ENCODE measurements around the gene ZNF442. TPM values are rescaled to one million over a fixed set of nuclear protein-coding genes. Genes with fewer than 3 reads are reported as not detected.

Gene ZNF442
- total RNA-seq = 0.81 and 1.8 TPM in 2 replicates

GRCh38 chr19:12365236-12366162 is at the start of gene ZNF442:
Gene ZNF442, minus strand, starts transcription at chr19:12365683. Its CDS starts 2,052 bp downstream, at chr19:12363631.

DNA sequence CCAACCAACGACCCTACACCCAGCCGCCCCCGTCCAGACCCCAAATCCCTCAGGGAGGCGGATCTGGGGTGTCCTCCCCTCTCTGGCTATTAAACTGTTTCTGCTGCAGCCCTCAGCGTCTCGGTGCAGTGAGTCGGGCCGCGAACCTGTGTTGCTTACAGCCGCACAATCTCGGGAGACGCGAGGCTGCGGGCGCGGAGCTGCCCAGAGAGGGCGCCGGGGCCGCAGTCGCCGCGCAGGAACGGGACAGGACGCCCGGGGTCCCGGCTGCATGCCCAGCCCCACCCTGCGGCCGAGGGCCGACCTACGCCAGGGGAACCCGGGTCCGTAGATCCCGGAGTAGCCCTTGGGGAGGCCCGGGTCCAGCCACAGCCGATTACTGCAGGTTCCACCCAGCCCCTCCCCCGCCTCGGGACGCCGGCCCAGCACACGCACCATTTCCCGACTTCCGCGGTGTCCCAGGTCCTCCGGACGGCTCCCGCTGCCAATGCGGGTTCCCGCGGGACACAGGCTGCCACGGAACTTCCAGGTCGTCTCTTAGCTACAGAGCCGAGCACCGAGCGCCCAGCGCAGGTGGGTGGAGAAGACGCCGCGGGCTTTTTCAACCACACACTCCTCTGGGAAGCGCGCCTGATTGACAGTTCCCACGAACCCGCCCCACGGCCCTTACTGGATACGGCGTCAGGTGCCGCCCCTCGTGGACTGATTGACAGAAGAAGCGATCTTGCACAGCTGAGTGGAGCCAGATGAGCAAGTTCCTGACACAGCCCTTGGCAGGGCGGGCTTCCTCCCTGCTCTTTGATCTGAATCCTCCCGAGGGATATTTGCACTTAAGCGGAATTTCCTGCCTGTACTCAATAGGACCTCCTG is 35.4 kb upstream of the ZNF442 start, which contains the start of gene ZNF799:
TSS of gene ZNF799 (minus strand) at position 639 of the 870 bp plus-strand sequence. CDS start at position 438, 201 bp downstream.

DNA sequence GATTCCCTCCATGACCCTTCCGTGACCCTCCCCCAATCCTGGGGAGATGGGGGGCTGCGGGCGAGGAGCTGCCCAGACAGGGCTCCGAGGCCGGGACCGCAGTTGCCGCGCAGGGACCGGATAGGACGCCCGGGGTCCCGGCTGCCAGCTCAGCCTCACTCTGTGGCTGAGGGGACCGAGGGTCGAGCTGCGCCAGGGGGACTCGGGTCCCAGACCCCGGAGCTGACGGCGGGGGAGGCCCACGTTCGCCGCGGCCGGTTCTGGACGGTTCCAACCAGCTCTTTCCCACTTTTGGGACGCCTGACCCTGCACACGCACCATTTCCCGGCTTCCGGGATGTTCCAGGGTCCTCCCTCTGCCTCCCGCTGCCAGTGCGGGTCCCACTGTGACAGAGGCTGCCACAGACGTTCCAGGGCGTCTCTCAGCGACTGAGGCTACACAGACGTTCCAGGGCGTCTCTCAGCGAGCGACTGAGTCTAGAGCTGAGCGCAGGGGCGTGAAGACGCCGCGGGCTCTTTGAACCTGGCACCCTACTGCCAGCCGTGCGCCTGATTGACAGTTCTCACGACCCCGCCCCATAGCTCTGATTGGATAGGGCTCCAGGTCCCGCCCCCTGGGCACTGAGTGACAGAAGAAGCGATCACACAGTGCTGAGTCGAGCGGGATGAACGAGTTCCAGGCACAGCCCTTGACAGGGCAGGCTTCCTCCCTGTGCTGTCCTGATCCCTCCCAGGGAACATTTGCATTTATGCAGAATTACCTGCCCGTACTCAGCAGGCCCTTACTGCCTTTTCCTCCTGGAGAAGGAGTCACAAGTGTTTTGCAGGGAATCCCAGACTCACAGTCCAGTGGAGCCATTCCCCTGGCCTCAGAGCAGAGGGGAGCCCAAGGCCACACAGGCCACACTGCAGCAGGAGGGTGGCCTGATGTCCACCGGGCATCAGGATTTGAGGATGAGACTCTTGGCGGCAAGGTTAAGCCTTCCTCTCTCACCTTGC is 32.0 kb downstream of the ZNF442 start, which contains the start of gene ZNF563:
TSS of gene ZNF563 (minus strand) at position 472 of the 998 bp plus-strand sequence. CDS start at position 321, 151 bp downstream.

Other genes with a start within 250 kb of the ZNF442 start
- gene ZNF20, start 225.3 kb downstream of the ZNF442 start, total RNA-seq = 2.4 and 3.5 TPM in 2 replicates
- gene ZNF625, start 208.9 kb downstream of the ZNF442 start, total RNA-seq = 10.4 and 10.5 TPM in 2 replicates
- 5.1 and 8.8 TPM in 2 replicates for gene ZNF136, start 202.6 kb downstream of the ZNF442 start, total RNA-seq
- 5.0 and 6.9 TPM in 2 replicates for gene ZNF44, start 70.8 kb downstream of the ZNF442 start, total RNA-seq
- gene ZNF563, start 32.0 kb downstream of the ZNF442 start, total RNA-seq = 0.45 and 2.1 TPM in 2 replicates
- 3.7 and 4.4 TPM in 2 replicates for gene ZNF799, start 35.6 kb upstream of the ZNF442 start, total RNA-seq
- 3.7 and 4.5 TPM in 2 replicates for gene ZNF443, start 75.3 kb upstream of the ZNF442 start, total RNA-seq
- 2.6 and 3.6 TPM in 2 replicates for gene ZNF709, start 119.1 kb upstream of the ZNF442 start, total RNA-seq
- 7.4 and 8.1 TPM in 2 replicates for gene ZNF564, start 185.8 kb upstream of the ZNF442 start, total RNA-seq
- gene ZNF490, start 245.1 kb upstream of the ZNF442 start, total RNA-seq = 5.5 and 7.1 TPM in 2 replicates
- 13.1 and 13.3 TPM in 2 replicates for gene ZNF791, start 245.2 kb upstream of the ZNF442 start, total RNA-seq